HG03521 (cell line): ENCODE data around the gene DAGLA.

Experiments used
- ATAC-seq: cut with Tn5 transposase; IDR thresholded peaks from one replicate; pipeline ENCODE4 v1.9.1; 2021; ENCODE audit warnings: mild to moderate bottlenecking, moderate library complexity; ENCODE audit not compliant: unreplicated experiment

DAGLA gene

DNA sequence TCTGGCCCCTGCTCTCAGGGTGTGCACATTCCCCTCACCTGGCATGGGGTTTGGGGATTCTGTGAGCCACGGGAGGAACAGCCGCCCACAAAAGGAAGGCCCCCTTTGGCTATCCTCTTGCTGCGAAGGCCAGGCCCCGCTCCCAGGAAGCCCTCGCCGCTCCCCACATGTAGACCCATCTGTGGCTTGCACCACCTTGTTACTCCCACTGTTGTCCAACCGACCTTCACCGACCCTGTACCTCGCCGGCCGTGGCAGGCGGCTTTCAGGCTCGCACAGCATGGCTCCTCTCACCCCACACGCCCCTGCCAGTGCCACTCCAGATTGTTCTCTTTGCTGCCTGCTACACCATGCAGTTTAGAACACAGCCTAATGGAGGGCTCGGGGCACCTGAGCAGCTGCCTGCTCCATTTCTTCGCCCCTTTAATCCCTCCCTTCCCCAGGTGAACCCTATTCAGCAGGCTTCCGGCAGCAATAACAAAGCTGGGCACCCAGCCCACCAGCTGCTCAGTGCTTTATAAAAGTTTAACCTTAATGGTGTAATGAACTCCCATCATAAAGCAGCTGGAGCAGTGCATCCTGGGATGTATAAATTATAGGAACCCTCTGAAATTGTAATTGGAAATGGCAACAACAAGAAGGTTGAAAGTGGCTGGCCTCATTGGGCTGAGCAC is 10.7 kb downstream of the DAGLA start:
- no peak for ATAC-seq

DNA sequence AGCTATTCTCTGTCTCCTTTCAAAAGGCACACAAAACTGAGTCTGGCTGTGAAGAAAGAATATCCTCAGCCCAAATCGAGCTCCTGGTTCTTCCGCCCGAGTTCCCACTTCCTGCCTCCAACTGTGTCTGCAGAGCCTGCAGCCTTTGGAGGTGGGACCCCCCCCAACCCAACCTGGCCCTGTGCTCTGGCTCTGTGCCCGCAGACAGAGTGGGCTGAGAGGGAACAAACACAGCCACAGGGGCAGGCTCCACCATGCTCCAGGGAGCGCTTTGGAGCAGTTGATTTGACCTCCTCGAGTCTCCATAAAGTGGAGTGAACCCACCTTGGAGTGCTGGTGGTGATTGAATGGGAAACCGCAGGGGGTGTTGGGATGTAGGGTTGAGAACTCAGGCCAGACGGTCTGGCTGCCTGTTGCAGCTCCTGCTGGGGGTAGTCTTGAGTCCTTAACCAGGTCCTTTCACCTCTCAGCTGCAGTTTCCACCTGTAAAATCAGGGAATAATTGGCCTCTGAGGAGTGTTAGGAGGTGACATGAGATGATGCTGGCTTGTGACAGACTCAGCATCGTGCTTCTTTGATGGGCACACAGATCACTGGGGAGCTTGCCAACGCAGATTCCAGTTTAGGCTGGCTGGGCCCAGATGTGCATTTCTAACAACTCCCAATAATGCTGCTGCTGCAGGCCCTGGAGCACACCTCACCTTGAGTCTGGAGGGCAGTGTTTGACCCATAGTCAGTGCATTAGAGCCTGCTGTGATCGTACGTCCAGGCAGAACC is 11.4 kb downstream of the DAGLA start:
- ATAC-seq: no peak

DNA sequence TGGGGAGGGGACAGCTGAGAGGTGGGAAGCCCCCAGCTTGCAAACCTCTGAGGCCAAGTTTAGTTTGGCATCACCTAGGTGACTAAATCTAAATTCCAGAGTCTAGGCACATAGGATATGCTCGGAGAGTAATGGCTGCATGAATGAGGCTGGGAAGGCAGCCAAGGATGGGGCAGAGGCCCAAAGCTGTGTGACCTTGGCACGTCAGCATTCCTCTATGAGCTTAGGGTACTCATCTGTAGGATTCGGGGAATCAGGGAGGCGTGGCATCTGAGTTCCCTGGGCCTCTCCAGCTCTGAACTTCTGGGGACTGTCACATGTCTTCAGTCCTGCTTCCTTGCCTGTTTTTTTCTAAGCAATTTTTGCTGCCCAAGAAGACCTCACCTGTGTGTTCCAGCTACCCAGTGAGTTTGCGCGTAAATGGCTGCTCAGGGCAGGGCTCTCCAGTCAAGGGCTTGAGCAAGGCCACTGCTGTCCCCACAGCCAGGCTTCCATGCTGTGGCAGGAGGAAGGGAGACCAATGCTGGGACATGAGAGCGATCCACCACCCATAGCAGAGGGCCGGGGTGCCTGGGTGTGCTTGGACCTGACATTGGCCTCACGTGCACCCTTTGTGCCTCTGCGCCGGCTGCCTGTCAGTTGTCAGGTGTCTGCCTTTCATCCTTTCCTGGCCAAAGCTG is 13.9 kb downstream of the DAGLA start:
- no peak for ATAC-seq

DNA sequence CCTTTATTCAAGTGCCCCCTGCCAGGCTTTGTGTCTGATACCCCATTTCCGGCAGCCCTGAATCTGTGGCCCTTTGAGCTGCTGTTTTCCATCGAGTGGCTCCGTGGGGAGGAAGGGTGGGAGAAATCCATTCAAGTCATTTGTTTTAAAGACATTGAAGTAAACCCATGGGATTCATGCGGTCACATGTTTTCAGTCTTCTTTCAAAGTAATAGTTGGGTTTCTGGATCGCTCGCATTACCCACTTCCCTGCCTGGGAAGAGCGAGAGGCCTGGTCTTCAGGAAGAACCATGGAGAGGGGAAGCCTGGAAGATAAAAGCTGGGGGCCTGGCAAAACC is 14.4 kb downstream of the DAGLA start:
- no peak for ATAC-seq

DNA sequence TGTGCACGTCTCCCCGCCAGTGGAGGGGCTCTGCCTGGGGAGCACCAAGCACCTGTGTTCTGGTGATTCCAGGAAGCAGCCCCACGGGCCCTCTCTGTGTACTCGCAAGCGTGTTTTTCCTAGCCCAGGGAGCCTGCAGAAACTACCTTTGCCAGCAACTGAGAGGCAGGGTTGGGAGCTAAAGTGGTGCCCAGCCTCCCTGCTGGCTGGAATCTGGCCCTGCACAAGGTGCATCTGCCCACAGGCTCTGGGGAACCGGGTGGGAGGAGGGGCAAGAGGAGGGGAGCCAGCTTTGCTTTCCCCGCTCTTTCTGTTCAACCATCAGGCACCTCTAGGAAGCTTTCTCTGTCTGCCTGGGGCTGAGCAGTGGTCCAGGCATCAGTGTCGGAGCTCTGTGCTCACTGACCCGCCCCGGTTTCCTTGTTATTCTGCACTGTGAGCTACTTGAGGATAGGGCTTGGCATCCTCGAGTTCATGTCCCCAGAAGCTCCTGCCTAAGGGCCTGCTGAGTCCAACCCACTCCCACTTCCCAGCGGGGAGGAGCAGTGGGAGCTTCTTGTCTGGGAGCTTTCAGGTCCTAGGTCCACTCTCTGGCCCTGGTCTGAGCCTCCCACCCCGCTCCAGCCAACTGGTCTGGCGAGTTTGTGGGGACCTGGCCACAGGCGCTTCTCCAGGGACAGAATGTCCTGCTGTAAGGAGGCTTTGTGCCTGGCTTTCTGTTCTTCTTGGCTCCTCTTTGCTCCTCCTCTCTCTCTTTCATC is 14.9 kb downstream of the DAGLA start:
- no peak for ATAC-seq

DNA sequence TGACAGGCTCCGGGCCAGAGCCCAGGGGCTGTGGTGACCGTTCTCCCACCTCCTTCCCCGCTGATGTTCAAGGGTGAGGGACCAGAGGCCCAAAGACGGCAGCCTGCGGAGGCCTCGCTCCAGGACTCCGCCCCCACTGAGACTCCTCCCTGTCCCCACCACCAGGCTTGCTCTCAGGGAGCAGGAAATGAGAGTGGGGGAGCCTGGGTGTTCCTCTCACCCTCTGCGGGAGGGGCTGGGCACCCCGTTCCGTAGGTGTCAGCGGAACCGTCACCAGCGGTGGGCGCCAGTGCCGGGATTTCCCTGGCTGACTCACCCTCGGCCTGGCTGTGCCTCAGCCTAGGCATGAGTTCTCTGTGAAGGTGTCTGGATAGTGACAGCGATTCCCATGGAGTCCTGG is 15.7 kb downstream of the DAGLA start:
- ATAC-seq: no peak

DNA sequence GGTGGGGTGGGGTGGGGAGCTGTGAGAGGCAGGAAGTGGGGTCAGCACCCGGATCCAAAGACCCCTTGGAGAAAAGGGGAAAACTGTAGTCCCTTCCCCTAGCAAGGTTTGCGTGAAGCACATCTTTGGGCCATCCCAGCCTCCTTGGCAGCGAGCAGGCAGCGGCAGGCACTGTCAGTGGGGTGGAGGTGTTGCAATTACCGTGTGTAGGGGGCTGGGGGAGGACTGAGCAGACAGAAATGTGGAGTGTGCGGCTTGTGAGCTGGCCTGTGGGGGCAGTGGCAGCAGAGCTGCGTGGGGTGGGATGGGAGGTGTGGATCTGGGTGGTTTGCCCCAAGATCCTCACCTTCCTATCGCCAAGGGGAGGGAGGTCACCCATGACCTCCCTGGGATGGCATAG is 16.4 kb downstream of the DAGLA start:
- no peak for ATAC-seq

DNA sequence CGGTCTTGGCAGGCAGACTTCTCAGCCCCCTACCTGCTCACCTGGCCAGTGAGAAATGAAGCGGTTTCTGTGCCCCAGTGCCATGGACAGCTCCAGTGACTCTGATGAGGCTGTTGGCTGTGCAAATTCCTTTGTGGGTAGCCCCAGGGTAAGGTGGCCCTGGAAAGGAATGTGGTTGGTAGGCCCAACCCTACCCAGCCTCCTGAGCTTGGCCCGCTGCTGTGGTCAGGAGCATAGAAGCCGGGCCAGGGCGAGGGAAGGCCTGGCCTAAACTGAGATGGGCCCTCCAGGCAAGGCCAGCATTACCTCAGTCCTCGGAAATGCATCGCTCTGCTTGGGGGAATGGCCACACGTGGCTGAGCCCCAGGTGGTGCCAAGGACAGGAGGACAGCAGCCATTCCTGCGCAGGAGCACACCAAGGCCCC is 16.9 kb downstream of the DAGLA start:
- no peak for ATAC-seq

DNA sequence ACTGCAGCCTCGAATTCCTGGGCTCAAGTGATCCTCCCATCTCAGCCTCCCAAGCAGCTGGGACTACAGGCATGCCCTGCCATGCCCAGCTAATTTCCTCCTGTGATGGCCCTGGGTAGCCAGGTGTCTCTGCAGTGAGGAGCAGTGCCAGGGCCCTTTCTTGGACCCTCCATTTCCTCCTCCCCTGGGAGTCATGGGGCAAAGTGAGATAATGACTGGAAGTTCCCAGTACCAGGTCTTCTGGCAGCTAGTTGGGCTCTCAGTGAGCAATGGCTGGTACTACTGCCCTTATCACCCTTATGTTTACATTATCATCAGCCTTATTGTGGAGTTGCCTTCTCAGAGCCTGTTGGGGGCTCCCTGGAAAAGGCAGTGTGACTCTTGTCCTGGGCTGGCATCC is 17.6 kb downstream of the DAGLA start:
- ATAC-seq: no peak

DNA sequence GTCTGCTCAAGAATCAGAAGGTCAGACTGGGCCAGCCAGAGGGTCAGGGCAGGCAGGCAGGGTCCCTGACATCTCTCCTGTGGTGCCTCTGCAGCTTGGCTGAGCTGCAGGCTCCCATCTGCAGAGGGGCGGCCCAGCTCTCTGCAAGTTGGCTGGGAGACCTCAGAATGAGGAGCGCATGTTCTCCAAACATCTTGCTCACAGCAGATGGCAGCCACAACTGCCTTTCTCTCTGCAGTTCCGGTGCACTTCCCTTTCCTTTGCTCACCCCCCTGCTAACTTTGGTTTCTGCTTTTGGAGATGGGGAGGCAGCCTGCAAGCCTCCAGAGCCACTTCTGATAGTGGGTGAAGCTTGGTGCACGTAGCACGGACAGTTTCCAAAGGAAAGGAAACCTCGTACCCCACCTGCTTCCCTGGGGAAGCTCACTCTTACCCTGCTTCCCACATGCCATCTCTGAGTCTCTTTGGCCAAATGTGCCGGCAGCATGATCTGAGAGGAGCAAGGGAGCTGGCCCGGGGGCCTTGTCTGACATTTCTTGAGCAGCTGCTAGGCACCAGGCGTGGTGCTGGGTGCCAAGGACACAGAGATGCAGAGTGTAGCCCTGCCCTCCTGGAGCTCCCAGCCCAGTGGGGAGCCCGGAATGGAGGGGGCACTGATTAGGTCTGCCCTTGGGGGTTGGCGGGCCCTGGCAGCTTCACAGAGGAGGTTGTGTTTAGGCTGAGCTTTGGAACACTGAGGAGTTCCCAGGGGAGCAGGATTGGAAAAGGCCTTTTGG is 18.2 kb downstream of the DAGLA start:
- no peak for ATAC-seq

DNA sequence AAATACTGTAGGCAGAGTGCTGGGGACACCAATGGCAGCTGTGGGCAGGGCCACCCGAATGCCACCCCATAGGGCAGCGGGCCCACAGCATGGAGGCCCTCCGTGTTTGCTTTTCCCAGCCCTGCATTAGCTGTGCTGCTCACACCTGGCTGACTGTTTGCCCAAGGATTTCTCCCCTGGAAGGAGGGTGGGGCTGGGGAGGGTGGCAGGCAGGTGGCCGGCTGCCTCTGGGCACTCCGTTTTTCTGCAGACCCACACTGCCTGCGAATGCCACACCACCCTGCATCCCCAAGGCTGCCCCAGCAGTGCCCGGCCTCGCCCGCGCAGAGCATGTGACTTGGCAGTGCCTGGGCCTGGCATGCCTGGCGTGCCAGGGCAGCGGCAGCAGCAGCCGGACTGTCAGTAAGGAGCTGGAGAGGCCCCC is 19.6 kb downstream of the DAGLA start:
- no peak for ATAC-seq

DNA sequence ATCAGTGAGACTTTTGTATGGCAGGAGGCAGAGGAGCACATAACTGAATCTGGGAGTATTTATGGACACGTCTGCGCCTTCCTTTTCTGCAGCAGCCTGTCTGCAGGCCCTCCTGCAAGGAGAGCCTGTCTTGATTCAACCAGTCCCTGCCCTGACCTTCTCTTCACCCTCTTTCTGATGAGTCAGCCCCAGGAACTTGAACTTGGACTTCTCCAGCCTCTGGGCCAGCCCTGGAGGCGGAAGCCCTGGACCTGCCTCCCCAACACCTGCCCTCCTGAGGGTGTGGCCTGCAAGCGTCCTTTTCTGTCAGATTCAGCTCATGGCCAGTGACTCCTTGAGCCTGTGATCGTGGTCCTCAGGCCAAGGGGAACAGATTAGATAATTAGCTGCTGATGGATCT is 20.0 kb downstream of the DAGLA start:
- no peak for ATAC-seq

DNA sequence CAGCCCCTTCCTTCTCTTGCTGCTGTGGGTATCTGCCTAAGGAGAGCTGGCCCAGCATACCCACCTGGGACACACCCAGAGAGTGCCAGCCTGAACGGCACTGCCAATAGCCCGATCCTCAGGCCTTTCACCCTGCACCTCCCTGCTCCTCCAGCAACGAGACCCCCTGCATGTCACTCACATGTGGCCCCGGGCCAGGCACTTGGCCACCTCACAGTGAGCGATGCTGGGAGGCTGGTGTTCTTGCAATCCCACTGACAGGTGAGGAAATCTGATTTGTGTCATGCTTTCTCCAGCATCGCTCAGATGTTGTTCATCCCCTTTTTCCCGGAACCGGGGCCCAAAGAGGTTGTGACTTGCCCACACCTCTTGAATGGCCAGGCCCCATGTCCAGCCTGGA is 20.5 kb downstream of the DAGLA start:
- no peak for ATAC-seq

DNA sequence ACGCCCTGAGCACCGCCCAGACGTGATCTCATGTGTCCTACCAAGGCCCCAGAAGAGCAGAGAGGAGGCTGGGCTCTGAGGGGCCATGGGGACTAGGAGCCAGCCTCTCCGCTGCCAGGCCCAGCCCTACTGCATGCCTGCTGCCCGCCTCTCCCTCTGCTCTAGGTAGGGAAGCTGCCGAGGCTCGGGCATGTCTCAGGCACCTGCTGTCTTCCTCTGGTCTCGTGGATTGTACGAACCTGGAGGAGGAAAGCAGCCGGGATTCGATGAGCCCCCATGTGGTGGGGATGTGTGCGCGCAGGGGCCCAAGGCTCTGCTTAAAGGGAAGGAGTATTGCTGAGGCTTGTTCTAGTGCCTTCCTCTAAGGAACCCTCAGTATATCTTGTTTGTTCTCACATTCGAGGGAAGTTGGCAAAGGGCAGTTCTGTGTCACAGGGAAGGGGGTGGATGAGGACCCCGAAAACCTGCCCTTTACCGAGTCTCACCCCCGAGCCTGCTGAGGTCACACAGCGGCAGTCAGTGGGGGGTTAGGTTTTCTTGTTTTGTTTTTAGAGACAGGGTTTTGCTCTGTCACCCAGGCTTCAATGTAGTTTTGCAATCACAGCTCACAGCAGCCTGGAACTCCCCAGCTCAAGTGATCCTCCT is 21.2 kb downstream of the DAGLA start:
- no peak for ATAC-seq

DNA sequence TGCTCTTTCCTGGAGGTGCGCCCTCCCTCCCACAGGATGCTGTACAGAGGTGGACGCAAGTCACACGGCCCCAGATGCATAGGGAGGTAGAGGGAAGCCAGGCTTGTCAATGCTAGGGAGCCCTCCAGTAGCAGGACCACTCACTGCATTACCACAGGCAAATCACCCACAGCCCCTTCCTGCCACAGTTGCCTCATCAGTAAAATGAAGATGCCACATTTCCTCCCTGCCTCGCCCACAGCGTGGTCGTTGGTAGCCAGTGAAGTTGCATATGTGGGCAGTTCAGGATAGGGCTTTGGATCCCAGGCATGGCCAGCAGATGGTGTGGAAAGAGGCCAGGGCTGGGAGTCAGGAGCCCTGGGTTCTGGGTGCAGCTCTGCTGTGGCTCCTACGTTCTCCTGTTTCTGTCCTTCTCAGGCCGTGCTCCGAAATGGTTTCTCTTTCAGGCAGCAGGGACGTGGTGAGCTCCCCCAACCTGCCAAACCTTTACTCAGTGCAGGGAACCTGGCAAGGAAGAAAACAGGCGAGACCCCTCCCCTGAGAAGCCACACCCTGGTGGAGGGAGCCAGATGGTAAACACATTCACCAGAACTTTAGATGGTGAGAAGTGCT is 22.6 kb downstream of the DAGLA start:
- no peak for ATAC-seq

DNA sequence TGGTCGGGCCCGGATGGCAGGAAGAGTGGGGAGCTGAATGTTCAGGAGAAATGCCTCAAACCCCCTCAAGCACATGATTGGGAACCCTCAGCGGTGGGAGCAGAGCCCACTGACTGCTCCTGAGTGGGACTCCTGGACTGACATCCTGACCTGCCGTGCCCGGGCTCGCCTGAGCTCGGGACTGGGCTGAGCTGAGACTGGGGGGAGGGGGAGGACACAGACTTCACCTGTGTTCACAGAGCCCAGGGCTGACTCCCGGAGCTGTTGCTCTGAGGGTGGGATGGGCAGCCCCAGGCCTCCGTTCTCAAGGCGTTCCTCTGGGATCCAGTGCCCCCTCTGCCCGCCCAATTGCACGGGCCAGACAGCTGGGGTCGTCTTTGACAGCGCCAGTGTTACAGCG is 24.6 kb downstream of the DAGLA start:
- ATAC-seq: no peak

DNA sequence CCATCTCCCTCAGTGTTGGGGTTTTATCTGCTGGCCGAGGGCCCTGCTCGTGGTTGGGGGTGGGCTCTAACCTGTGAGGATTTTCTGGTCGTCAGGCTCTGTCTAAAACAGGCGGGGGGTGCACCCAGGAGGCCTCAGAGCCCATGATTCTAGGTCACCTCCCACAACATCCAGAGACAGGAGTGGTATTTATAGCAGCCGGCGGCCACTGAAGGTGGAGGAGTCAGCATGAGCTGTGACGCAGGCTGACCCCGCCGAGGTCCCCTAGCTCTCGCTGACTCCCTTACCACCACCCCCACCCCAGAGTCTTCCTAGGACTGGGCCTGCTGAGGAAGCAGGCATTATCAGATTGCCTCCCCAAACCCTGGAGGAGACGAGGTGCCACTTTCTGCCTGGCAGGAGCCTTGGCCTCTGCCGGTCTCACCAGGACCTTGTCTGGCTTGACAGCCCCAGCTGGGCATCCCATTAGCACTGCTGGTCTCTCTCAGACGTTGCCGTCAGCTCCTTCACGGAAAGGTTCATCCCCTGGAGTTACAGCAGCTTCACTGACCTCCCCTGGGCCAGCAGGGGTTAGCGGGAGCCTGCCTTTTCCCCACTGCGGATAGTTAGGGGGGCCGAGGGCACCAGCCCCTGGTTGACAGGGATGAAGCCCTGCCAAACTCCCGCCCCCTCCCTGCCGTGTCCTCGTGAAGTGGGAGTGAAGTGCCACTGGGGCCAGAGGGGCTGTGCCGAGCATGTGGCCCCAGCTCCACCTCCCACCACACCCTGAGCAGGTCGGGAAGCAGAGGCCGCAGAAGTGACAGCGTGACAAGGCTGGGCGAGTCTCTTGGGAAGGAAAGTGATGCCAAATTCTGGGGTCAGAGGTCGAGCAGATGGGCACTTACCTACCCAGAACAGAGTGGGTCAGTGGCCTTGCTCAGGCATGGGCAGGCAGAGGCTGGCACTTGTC is 26.5 kb downstream of the DAGLA start:
- ATAC-seq: no peak

DNA sequence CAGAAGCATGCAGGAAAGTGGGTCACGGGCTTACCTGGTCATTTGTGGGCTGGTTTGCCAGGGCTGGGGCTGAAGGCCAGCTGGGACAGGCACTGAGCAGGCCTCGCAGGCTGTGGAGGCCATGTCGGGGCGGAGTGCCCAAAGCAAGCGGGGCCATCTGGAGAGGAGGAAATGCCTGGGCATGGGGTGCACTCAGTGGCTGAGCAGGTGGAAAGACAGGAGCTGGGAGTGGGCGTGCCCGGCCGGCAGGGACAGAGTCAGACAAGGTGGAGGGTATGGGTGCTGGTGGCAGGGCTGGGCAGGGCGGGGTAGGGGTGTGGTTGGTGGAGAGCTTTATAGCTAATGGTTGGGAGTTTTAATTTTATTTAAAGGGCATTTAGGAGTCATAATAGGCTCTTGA is 27.4 kb downstream of the DAGLA start:
- ATAC-seq: no peak

DNA sequence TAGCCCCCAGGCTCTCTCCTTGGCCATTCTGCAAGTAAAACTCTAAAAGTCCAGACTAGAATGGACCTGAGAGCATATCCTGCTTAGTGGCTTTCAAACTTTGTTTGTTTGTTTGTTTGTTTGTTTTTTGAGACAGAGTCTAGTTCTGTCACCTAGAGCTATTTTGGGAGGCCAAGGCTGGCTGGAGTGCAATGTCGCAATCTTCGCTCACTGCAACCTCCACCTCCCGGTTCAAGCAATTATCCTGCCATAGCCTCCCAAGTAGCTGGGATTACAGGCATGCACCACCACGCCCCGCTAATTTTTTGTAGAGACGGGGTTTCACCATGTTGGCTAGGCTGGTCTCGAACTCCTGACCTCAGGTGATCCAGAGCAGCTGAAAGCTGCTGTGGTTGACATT is 28.9 kb downstream of the DAGLA start:
- no peak for ATAC-seq
